NCI-H2081 treated with DMSO at 0.1 percent for 48 hours (cell line): ENCODE data around the gene CAMK1.
"Not testable (repeated sequence)": the region's sequence is repeated elsewhere in the genome, so short reads cannot be mapped to it uniquely, and the experiment has no call there.

Experiments used
- DNase-seq: peaks from one replicate; lab custom pipeline; 2025; lab: John Stamatoyannopoulos, UW

Gene CAMK1

GRCh38 chr3:9776896-9777693 lies 7.3 kb upstream of the CAMK1 start:
- DNase-seq, result no peak

DNA sequence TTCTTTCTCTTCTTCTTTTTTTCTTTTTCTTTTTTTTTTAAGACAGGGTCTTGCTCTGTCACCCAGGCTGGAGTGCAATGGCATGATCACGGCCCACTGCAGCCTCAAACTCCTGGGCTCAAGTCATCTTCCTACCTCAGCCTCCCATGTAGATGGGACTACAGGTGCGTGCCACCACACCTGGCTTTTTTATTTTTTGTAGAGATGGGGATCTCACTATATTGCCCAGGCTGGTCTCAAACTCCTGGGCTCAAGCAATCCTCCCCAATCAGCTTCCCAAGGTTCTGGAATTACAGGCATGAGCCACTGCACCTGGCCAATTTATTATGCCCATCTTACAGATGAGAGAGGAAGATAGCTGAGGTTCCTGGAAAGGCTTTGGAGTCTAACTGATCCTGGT lies 1.3 kb upstream of the CAMK1 start:
- DNase-seq, result not testable (repeated sequence)

- DNase-seq, result no peak
Observed at GRCh38 chr3:9770276-9770812, 597 bp upstream of the CAMK1 start.

GRCh38 chr3:9769012-9769411 lies 735 bp downstream of the CAMK1 start:
- no peak for DNase-seq

DNA sequence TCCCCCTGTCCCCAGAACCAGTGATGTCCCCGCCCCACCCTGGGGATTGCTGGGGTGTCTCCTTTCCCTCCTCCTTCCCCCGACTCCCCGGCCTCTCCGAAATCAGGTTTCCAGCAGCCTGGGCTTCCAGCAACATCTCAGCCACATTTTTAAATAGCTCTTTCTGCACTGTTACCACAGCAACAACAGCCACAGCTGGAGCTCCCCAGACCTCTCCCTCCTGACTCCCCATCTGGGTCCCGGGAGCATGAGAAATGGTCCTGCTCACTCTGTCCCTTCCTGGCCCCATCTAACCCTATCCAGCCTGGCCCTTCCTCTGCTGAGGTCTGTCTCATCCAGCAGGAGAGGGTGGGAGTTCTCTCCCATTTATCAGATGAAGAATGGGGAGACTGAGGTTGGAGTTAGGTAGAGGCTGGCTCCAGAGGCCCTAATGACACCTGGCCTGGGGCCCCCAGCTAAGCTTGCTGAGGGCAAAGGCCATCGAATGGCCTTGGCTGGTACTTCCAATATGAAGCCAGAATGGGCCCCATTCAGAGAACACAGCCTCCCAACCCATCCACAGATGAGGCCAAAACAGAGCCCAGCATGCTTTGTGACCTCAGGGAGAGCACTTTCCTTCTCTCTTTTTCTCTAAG lies 1.5 kb downstream of the CAMK1 start:
- DNase-seq, result no peak

GRCh38 chr3:9767418-9767817 lies 2.3 kb downstream of the CAMK1 start:
- DNase-seq, result no peak

GRCh38 chr3:9765865-9766264 lies 3.9 kb downstream of the CAMK1 start:
- no peak for DNase-seq

DNA sequence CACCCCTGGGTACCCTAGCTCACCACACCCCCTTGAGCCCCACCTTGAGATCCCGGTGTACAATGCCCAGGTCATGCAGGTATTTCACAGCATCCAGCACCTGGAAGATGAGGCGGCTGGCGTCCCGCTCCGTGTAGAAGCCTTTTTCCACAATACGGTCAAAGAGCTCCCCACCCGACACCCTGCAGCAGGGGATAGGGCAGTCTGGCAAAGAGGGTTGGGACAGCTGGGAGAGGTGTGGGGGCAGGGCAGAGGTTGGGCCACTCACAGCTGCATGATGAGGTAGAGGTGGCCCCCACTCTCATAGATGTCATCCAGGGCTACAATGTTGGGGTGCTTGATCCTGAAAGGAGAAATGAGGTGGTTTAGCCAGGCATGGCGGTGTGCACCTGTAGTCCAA lies 6.9 kb downstream of the CAMK1 start:
- no peak for DNase-seq

GRCh38 chr3:9761919-9762318 lies 7.8 kb downstream of the CAMK1 start:
- DNase-seq, result no peak

DNA sequence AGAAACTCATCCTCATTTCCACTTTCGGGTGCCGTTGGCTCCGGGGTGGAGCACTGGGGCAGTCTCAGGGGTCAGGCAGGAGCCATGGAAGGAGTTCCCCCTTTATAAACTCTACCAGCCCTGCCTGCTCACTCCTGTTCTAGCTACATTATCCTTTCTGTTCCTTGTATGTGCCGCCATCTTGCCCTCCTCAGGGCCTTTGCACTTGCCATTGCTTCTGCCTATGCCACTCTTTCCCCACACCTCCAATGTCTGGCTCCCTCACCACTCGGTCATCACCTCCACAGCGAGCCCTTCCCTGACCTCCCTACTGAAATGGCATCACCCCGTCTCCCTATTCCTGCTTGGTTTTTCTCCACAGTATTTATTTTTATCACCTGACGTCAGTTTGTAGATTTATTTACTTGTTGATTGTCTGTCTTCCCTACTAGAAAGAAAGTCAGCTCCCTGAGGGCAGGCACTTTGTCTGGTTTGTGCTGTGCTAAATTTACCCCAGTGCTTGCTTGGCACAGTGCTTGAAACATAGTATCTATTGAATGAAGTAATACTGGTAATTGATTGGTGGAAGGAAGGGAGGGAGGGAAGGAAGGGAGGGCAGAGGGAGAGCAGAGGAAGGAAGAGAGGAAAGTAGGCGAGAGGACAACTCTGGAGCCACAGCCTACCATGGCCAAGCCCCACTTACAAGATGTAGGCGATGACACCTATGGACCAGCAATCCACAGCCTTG lies 8.8 kb downstream of the CAMK1 start:
- no peak for DNase-seq

DNA sequence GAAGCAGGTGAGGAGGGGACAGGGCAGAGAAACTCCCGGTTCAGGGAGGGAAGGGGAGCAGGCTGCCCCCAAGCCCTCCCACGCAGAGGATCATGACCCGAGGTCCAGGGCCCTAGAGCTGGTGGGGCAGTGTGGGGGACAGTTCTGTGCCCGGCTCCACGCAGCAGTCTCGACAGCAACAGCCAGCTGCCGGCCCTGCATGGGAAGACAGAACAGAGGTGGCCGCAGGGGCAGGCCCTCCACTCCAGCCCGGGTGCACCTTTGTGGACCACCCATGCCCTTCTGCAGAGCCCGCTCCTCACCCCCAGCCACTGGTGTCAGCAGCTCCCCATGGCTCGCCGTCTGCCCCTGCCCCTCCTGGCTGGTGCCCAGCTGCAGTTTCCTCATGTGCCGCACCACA lies 12.3 kb downstream of the CAMK1 start:
- no peak for DNase-seq

GRCh38 chr3:9754678-9755077 lies 15.1 kb downstream of the CAMK1 start:
- no peak for DNase-seq

GRCh38 chr3:9750556-9751411 lies 19.0 kb downstream of the CAMK1 start:
- no peak for DNase-seq

DNA sequence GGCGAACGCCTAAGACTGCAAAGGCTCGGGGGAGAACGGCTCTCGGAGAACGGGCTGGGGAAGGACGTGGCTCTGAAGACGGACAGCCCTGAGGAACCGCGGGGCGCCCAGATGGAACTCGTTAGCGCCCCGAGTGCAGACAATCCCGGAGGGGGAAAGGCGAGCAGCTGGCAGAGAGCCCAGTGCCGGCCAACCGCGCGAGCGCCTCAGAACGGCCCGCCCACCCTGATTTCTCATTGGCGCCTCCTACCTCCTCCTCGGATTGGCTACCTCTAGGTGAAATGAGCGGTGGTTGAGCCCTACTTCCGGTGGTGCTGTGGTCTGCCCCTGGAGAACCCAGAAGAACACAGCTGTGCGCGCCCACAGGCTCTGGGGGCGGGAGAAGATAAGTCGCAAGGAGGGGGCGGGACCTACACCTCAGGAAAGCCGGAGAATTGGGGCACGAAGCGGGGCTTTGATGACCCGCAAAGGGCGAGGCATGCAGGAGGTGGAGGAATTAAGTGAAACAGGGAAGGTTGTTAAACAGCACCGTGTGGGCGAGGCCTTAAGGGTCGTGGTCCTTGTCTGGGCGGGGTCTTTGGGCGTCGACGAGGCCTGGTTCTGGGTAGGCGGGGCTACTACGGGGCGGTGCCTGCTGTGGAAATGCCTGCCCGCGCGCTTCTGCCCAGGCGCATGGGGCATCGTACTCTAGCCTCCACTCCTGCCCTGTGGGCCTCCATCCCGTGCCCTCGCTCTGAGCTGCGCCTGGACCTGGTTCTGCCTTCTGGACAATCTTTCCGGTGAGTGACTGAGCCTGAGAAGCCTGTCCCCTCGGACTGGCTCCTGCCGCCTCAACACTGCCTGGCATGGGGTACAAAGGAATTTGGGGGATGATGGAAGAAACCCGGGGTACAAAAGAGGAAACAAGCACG lies 19.8 kb downstream of the CAMK1 start, which contains the start of gene OGG1:
Gene OGG1 (plus strand): TSS at position 308 of the 911 bp plus-strand sequence. CDS start 335 bp downstream, at position 643.
- DNase-seq, result peak; percentile 85

GRCh38 chr3:9749296-9749644 lies 20.5 kb downstream of the CAMK1 start:
- DNase-seq, result no peak

DNA sequence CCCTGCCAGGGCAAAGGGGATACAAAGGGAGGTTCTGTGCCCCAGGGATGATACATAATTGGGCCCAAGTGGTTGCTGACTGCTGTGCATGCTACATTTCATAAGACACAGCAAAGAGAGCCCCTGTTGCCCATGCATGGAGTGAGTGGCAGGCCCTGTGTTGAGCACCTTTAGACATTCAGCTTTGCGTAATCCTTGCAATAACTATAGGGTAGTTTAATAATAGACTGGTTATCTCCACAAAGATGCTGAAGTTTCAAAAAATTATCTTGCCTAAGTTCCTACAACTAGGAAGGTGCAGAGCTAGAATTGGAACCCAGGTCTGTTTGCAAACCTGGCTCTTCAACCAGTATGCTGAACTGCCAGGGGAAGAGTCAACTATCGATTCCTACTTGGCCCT lies 21.7 kb downstream of the CAMK1 start:
- DNase-seq, result no peak

GRCh38 chr3:9747267-9747666 lies 22.5 kb downstream of the CAMK1 start:
- DNase-seq, result no peak

DNA sequence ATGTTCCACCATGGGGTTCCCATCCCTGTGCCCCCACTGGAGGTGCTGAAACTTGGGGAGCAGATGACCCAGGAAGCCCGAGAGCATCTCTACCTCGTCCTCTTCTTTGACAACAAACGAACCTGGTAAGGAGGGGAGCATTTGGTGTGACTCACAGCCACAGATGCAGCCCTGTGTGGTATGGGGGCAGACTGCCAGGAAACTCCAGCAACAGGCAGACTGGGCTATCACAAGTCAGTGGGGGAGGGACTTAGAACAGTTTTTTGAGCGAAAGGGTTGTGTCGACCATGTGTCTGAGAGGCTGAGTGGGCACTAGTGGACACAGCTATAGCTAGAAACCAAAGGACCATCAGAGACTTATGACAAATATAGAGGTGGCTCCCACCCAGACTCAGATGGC lies 23.4 kb downstream of the CAMK1 start:
- no peak for DNase-seq

DNA sequence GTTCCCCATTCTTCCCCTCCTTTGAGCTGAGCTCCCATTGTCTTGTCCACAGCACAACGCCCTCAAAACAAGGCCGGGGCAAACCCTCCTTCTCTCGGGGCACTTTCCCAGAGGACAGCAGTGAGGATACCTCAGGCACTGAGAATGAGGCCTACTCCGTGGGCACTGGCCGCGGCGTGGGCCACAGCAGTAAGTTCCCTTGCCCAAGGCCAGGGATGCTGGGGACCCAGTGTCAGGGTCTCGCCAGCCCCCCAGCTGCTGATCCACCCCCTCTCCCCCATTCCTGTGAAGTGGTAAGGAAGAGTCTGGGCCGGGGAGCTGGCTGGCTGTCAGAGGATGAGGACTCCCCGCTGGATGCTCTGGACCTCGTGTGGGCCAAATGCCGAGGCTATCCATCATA lies 24.2 kb downstream of the CAMK1 start:
- DNase-seq, result no peak

DNA sequence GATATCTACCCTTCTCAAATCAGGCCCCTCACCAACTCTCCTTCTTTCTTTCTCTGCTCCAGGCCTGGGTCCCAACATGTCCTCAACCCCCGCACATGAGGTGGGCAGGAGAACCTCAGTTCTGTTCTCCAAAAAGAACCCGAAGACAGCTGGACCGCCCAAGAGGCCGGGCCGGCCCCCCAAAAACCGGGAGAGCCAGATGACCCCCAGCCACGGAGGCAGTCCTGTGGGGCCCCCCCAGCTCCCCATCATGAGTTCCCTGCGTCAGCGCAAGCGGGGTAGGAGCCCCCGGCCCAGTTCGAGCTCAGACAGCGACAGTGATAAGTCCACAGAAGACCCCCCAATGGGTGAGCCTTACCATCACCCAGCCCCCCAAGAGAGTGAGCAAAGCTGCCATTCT lies 25.6 kb downstream of the CAMK1 start:
- no peak for DNase-seq

DNA sequence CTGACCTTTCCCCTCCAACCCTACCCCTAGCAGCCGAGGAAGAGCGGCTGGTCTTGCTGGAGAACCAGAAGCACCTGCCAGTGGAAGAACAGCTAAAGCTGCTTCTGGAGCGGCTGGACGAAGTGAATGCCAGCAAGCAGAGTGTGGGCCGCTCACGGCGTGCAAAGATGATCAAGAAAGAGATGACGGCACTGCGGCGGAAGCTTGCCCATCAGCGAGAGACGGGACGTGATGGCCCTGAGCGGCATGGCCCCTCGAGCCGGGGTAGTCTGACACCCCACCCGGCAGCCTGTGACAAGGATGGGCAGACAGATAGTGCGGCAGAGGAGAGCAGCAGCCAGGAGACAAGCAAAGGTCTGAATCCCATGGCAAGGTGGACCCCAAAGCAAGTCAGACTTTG lies 26.2 kb downstream of the CAMK1 start:
- DNase-seq, result no peak
